ENCODE data around the gene GLIS1.

GLIS1 gene

GRCh38 chr1:53532377-53532776 is 206.6 kb downstream of the GLIS1 start:
- DNase-seq (ENCODE audit: low read depth, low spot score): no peak

DNA sequence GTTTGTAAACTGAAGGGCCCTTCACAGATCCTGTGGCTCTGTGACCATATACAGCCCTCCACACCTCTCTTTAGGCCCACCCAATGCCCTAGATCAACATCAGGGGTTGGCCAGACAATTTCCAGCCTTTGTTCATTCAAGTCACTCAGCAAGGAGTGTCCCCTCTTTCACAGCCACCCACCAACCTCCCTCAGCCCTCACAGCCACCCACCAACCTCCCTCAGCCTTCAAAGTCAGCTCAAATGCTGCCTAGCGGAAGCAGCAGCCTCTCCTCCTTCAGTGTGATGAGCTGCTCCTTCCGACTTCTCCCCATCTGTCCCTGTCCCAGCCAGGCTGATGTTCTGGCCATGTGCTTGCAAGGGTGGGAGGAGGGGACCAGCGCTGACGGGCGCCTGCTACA is 208.4 kb downstream of the GLIS1 start:
- no peak for DNase-seq (ENCODE audit: low read depth, low spot score)

DNA sequence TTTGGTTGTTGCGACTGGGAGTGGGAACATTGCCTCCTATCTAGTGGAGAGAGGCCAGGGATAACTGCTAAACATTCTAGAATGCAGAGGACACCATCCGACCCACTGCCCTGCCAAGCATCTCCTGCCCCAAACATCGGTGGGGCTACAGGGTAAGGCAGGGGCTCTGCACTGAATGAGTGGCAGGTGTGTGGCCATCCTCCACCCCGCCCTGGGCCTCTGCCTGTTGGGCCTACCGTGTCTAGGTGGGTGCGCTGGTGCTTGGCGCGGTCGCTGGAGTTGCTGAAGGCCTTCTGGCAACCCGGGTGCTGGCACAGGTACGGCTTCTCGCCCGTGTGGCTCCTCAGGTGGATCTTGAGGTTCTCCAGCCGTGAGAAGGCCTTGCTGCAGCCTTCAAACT is 209.4 kb downstream of the GLIS1 start:
- DNase-seq (ENCODE audit: low read depth, low spot score): no peak

DNA sequence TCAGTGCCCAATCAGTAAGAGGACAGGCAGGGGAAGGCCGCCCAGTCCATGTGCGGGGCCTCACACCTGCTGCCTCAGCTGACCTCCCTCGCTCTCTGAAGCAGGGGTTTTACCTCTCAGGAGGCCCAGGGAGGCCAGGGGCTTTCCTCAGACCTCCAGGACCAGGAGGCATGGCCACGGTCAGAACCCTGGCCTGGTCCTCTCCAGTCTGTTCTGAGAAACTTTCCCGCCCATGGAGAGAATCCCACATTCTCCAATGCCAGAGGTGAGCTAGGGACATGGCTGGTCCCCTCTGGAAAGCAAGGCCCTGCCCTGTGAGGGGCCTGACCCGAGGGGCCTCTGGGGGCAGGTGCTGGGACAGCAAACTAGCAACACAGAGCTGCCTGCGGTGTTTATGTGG is 211.6 kb downstream of the GLIS1 start:
- DNase-seq (ENCODE audit: low read depth, low spot score): no peak

DNA sequence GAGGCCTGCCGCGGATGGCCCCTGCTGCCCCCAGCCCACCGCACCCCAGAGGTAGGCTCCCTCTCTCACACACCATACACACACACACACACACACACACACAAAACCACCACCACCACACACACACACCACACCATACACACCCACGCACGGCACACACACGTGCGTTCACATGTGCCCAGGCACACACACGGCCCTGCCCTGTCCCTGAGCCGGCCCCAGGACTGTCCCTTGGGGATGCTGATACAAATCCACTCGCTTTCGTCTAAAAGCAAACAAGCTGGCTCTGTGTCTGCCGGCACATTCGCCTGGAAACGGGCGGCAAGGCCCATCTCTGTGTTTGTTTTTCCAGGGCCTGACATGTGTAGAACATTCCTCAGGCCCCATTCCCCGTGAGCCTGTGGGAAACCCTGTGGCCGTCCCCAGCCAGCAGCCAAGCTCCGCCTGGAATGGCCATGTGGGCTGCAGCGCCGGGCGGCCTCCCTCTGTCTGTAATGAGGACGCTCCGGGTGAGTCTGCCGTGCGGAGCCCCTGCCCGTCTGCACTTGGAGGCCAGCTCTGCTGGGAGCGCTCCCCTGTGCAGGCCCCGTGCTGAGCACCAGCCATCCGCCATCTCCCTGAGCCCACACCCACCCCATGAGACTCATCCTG is 212.4 kb downstream of the GLIS1 start:
- DNase-seq (ENCODE audit: low read depth, low spot score): no peak

DNA sequence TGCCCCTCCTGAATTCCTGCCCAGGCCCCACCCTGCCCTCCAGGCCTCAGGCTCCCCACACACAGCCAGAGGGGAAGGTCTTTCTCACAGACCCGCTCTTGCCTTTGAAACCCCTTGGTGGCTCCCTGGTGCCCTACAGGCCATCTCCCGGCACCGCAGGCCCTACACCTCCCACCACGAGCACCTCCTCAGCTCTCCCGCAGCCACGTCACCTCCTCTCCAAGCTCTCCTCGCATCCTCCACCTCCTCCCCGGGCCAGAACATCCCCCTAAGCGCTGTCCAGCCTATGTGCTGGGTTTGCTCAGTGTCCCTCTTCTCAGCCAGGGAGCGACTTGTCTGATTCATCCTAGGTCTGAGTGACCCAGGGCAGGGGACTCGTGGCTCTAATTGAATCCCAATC is 213.4 kb downstream of the GLIS1 start:
- DNase-seq (ENCODE audit: low read depth, low spot score): no peak

GRCh38 chr1:53524428-53525375 is 214.3 kb downstream of the GLIS1 start:
- no peak for DNase-seq (ENCODE audit: low read depth, low spot score)

- no peak for DNase-seq (ENCODE audit: low read depth, low spot score)
These were observed 216.9 kb downstream of the GLIS1 start for GRCh38 chr1:53521924-53522552.

DNA sequence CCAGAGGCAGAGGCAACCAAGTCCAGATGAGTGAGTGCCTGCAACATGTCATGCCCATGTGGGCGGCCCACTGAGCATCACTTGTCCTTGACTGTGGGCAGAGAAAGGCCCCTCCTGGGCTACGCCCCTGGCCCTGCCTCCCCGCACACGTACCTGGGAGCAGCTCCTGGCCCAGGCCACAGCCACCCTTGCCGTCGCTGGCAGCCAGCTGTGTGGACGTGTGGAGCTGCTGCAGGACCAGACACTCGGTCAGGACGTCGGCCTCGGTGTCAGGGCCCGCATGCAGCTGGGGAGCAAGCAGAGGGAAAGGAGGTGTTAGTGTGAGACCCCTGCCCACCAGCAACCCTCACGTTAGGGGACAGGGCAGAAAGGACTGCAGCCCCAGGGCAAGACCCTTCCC is 218.5 kb downstream of the GLIS1 start:
- no peak for DNase-seq (ENCODE audit: low read depth, low spot score)

GRCh38 chr1:53519421-53519820 is 219.5 kb downstream of the GLIS1 start:
- no peak for DNase-seq (ENCODE audit: low read depth, low spot score)

DNA sequence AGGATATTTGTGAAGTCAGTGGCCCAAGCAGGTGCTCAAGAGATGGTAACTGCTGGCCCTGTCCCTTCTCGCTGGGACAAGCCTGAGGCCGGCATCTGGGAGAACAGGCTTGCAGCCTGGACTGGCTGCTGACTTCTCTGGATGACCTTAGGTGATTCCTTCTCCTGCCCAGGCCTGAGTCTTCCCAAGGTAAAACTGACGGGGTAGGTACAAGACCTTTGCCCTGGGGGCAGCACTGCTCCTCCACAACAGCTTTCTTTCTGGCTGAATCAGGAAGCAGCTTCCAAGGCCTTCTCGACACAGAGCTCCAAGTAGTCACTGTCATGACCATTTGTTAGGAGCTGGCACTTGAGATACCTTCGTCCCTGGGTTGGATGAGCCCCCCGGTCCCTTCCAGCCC is 220.2 kb downstream of the GLIS1 start:
- no peak for DNase-seq (ENCODE audit: low read depth, low spot score)

DNA sequence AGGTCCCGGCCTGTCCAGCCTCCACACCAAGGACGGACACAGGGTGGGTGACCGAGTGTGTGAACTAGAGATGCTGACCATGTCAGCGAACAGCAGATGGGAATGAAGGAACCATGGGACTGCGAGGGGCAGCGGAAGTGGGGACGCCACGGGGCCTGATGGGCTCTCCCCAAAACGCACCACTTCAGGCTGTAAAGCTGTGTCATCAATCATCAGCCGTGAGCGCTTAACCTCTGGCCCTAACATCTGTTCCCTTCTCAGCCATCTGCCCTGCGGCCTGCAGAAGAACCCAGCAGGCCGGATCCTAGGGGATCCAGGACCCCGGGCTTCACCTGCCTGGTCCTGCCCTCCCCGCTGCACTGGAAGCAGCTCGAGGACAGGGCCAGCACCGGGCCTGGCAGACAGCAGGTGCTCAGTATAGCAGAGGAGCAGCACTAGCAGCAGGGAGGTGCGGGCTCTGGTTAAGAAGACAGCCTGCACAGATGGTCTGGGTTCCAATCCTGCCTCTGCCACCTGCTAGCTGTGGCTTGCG is 221.1 kb downstream of the GLIS1 start:
- no peak for DNase-seq (ENCODE audit: low read depth, low spot score)

DNA sequence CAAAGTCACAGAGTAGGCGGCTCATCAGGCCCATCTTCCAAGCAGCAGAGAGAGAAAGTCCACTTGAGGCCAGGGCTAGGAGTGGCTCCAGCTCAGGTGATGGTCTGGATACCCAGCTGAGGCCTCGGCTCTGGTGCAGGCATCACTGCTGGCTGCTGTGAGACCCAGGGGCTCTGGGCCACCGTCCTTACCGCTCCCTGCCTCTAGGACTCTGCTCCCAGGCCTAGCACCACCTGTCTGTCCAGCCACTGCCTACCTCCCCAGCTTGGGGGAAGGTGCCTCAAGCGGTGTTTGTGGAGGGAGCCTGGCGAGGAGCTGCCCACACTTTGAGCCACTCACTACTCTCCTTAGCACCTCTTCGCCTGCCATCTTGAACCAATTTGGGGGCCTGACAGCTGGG is 221.9 kb downstream of the GLIS1 start:
- DNase-seq (ENCODE audit: low read depth, low spot score): no peak

DNA sequence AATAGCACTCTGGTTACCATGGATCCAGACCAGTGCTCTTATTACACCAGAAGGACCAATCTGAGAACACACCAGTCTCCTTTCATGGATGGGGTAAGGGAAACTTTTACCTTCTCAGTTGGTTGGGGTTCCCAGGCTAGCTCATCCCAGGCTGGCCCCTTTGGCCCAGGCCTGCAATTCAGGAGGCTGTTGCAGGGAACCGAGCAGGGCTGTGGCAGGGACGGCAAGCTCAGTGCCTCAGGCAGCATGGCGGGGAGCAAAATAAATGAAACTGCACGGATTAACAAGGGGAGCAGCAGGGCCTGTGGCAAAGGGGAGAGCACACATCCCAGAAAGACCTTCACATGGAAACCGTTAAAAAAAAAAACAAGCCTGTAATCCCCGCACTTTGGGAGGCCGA is 222.8 kb downstream of the GLIS1 start:
- no peak for DNase-seq (ENCODE audit: low read depth, low spot score)

- no peak for DNase-seq (ENCODE audit: low read depth, low spot score)
These were observed 224.5 kb downstream of the GLIS1 start for GRCh38 chr1:53514436-53514835.

DNA sequence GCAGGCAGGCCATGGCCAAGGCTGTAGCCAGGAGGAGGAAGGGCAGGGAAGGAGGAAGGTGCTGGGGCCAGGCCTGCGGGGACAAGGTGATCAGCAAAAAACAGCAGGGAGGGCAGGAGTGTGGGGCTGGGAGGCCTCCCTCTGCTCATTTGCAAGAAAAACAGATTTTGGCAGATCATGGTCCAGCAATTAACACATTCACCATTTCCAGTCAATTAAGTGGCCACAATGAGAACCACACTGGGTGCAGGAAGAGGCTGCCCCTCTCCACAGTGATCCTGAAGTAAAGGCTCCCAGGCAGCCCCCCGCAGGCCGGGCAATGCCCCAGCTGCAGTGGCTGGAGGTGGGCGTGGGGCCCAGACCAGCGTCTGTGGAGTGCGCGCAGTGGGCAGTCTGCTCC is 225.1 kb downstream of the GLIS1 start:
- DNase-seq (ENCODE audit: low read depth, low spot score): no peak

DNA sequence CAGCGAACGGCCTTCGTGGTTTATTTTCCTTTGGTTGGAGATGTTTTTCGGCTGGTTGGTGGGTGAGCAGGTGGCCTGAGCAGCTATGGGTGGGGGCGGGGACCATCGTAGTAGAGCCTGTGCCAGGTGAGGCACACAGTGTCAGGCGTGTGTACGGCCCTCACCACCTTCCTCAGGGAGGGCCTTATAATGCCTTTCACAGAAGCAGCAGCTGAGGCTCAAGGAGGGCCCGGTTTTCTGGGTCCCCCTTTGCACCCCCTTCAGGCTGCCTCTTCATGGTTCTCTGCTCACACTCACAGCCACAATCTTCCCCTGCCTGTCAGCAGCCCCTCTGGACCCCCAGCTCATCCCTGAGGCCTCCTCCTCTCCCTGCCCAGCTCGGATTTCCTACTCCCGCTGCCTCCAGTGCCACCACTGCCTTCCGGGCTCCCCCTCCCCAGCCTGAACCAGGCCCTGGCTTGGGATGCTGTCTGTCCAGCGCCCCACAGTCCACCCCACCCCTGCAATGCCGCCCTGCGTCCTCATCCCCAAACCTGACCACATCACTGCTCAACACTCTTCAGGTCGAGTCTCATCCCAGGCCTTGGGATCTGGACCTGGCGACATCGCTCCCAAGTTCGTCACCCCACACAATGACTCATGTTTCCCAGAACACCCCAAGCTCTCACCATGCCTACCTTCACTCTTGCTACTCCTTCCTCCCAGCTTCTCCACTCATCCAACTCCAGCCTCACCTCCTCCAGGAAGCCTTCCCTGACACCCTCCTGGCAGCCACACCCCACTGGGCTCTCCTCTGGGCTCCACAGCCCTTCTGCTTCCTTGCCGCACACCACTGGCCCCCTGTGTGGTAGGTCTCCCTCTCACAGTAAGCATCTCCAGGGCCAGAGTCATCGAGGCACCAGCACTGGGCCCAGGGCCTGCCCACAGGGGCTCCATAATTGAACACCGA is 225.9 kb downstream of the GLIS1 start:
- DNase-seq (ENCODE audit: low read depth, low spot score): no peak

GRCh38 chr1:53511933-53512806 is 226.8 kb downstream of the GLIS1 start:
- DNase-seq (ENCODE audit: low read depth, low spot score): no peak

- no peak for DNase-seq (ENCODE audit: low read depth, low spot score)
These were observed 227.5 kb downstream of the GLIS1 start for GRCh38 chr1:53511323-53511932.

DNA sequence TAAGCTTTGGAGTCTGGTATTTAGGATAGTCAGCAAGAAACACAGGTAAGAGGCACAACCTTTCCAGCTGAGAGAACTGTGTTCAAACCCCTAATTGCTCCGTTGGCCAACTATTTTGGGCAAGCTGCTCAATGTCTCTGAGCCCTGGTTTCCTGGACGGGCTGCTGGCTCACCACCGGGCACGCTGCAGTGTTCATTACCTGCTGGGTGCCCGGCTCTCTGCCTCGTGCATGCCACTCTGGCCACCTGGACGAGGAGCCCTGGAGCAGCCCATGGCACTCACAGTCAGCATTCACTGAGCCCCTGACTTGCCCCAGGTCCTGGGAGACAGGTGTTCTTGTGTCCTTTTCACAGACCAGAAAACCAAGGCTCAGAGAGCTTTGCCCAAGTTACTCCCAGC is 228.7 kb downstream of the GLIS1 start:
- no peak for DNase-seq (ENCODE audit: low read depth, low spot score)

Data from activated CD4-positive, CD25-positive, alpha-beta regulatory T cell treated with anti-CD3 and anti-CD28 coated beads, Interleukin-2, amount 50 U/mL, for 16 hours (primary cell).